ENCODE results near the gene SMTN.
"Not testable (repeated sequence)": the region's sequence is repeated elsewhere in the genome, so short reads cannot be mapped to it uniquely, and the experiment has no call there.

The SMTN gene

DNA sequence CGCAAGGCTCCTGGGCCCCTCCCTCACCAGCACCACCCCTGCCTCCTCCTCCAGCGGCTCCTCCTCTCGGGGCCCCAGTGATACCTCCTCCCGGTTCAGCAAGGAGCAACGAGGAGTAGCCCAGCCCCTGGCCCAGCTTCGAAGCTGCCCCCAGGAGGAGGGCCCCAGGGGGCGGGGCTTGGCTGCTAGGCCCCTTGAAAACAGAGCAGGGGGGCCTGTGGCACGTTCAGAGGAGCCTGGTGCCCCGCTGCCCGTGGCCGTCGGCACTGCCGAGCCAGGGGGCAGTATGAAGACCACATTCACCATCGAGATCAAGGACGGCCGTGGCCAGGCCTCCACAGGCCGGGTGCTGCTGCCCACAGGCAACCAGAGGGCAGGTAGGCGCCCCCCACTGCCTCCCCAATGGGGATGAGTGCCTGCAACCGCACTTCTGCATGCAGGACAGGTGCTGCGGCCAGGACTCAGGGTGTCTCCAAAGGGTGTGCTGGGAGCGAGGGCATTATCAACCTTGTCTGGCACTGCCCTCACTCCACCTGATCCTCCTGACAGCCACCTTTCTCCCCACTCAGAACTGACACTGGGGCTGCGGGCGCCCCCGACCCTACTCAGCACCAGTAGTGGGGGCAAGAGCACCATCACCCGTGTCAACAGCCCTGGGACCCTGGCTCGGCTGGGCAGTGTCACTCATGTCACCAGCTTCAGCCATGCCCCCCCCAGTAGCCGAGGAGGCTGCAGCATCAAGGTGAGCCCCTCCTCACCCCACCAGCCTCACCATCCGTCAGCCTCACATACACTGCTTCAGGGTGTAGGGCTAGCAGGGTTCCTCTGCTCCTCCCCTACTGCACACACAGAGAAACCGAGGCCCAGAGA, 10.2 kb downstream of the SMTN start:
- DNase-seq, result no peak

DNA sequence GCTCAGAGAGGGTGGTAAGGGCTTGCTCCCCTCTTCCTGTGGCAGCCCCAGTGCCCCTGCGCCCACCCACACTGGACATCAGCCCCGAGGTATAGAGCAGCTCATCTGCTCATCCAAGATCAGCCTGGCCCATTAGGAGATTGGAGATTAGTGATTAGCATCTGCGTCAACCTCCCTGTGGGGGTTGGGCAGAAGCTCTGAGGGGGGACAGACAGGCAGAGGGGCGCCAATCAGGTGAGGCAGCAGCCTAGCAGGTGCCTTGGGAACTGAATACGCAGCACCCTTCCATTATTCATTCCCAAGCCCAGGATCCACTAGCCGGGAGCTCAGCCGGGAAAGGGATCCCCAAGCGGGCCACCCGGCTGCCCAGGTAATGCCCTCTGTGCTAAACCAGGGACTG, 11.0 kb downstream of the SMTN start:
- DNase-seq, result no peak

- DNase-seq, result no peak
Measured at GRCh38 chr22:31093086-31093850, 12.2 kb downstream of the SMTN start.

- no peak for DNase-seq
Measured at GRCh38 chr22:31094021-31094551, 13.0 kb downstream of the SMTN start.

- DNase-seq, result no peak
Measured at GRCh38 chr22:31094741-31095140, 13.6 kb downstream of the SMTN start.

- no peak for DNase-seq
Measured at GRCh38 chr22:31095637-31096249, 14.6 kb downstream of the SMTN start.

DNA sequence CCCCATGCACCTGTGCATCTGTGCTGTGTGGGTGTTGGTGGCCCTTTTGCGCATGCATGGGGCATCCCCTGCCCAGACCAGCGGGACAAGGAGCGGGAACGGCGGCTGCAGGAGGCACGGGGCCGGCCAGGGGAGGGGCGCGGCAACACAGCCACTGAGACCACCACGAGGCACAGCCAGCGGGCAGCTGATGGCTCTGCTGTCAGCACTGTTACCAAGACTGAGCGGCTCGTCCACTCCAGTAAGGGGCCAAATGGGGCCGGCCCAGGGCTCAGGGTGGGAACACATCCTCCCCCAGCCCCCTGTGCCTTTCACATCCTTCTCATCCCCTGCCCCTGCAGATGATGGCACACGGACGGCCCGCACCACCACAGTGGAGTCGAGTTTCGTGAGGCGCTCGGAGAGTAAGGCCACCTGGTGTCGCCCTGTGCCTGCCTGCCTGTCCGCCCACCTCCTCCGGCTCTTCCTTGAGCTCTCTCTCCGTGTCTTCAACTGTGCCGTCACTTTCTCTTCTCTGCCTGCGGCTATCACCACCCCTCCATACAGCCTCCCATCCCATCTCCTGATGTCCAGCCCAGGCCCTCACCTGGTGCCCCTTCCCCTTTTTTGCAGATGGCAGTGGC, 15.7 kb downstream of the SMTN start:
- no peak for DNase-seq

- not testable (repeated sequence) for DNase-seq
Measured at GRCh38 chr22:31097539-31097938, 16.4 kb downstream of the SMTN start.

GRCh38 chr22:31097941-31098631, 17.0 kb downstream of the SMTN start:
- no peak for DNase-seq

GRCh38 chr22:31098632-31099110, 17.6 kb downstream of the SMTN start:
- no peak for DNase-seq

DNA sequence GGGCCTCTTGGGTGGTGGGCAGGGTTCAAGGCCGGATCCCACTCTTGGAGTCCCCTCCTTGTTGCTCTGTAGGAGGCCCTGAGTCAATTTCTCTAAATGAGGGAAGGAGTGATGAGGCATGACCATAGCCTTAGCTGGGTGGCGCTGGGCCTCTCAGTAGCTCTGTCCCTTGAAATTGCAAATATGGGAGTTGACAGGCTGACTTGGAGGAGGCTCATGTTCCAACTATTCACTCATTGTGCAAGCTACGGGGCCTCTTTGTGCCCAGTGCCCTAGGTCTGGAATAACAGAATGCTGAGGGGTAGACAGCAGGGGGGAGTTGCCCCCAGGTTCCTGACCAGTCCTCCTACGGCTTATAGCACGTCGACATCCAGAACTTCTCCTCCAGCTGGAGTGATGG, 18.3 kb downstream of the SMTN start:
- no peak for DNase-seq

- DNase-seq, result no peak
Measured at GRCh38 chr22:31099841-31100761, 19.0 kb downstream of the SMTN start.

- no peak for DNase-seq
Measured at GRCh38 chr22:31100762-31101525, 19.8 kb downstream of the SMTN start.

DNA sequence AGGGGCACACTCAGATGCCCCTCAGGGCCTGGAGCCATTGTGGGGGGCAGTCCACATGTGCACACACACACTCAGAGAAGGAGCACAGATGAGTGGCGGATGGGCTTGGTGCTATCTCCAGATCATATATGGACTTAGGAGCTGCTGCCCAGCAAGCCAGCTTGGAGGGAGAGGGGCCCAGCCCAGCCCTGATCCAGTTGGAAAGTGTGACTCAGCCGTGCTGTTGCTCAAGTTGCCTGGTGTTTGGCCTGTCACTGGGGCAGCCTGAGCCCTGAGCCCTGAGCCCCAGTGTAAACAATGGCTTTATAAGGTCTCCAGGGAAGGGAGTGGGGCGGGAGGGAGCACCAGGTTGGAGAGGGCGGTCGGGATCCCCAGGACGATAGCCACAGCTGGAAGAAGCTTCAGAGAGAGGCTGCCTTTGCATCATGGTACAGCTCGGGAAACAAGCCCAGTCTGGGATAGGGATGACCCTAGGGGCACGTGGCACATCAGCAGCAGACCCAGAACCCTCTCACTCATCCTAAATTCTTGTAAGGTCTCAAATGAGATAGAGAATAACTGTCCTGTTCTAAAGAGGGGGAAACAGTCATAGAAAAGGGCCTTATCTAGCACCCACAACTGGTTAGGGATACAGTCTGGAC, 21.4 kb downstream of the SMTN start:
- no peak for DNase-seq

GRCh38 chr22:31103111-31103510, 22.0 kb downstream of the SMTN start:
- DNase-seq, result no peak

GRCh38 chr22:31103899-31104694, 23.0 kb downstream of the SMTN start:
- DNase-seq, result no peak

DNA sequence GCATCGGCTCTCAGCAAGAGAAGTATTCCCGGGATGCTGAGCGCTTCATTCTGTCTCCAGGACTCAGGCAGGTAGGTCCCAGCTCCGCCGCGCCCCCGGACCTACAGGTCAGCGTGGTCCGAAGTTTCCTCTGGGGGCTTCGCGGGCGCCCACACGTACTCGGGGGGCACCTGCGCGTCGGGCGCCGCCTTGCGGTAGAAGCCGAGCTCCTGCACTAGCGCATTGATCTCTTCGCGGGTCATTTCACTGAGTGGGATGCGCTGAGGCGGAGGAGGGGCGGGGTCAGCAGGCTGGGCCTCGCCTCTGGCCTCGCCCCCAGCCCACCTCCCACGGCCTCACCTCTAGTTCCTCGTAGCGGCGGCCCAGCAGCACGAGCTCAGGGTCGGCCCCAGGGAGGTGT, 23.8 kb downstream of the SMTN start:
- DNase-seq, result no peak

GRCh38 chr22:31105282-31105929, 24.3 kb downstream of the SMTN start:
- no peak for DNase-seq

Measured in inflammatory macrophage treated with lipopolysaccharide for 1 hour (primary cell).